ENCODE data around the gene PLD4.

PLD4 gene

GRCh38 chr14:104973385-104974145 lies 48.9 kb downstream of the PLD4 start:
- H3K9me3 ChIP-seq (ENCODE audit: low read length): no peaks in the 10 kb centered on the region
- no peaks in the 10 kb centered on the region for H3K9me2 ChIP-seq (ENCODE audit: low read depth, low read length)
- no peak overlapping the region for H3K4me2 ChIP-seq (ENCODE audit: low read length)
- no peaks in the 10 kb centered on the region for H3F3A ChIP-seq (ENCODE audit: insufficient read depth, low read length)
- no peaks in the 10 kb centered on the region for H3K36me3 ChIP-seq (ENCODE audit: insufficient read depth, low read length)
- H4K20me1 ChIP-seq (ENCODE audit: insufficient read depth, low read length): no peaks in the 10 kb centered on the region
- H2AFZ ChIP-seq (ENCODE audit: low read length): no peak overlapping the region
- H3K27me3 ChIP-seq (ENCODE audit: insufficient read depth, low read length): peaks cover 4% of the 10 kb centered on the region; the same call in 1 of the 2 replicates
- H3K4me3 ChIP-seq (ENCODE audit: low read depth, low read length, poor library complexity, severe bottlenecking): no peak overlapping the region
- H3K9ac ChIP-seq (ENCODE audit: low read length): no peak overlapping the region
- peaks cover 1% of the 10 kb centered on the region for H3K4me1 ChIP-seq (ENCODE audit: insufficient read depth, low read length, severe bottlenecking)
- TF ChIP-seq EZH2 (IDR thresholded peaks at IDR 0.05; ENCODE audit: borderline replicate concordance, low read length): no peak
- H3K79me2 ChIP-seq (ENCODE audit: insufficient read depth, low read length): no peaks in the 10 kb centered on the region
- H3K27ac ChIP-seq (ENCODE audit: low read depth, low read length, poor library complexity, severe bottlenecking): no peak overlapping the region

- Histone ChIP-seq H2AFZ (ENCODE audit: low read length) (no peak overlapping the region), H3K9me2 (ENCODE audit: low read depth, low read length) (no peaks in the 10 kb centered on the region), H3K27ac (ENCODE audit: low read depth, low read length, poor library complexity, severe bottlenecking) (no peak overlapping the region), H3K4me2 (ENCODE audit: low read length) (no peak overlapping the region), H3K9ac (ENCODE audit: low read length) (no peak overlapping the region), H3K9me3 (ENCODE audit: low read length) (no peaks in the 10 kb centered on the region), H3K79me2 (ENCODE audit: insufficient read depth, low read length) (no peaks in the 10 kb centered on the region), H4K20me1 (ENCODE audit: insufficient read depth, low read length) (no peaks in the 10 kb centered on the region), H3F3A (ENCODE audit: insufficient read depth, low read length) (no peaks in the 10 kb centered on the region), H3K4me1 (ENCODE audit: insufficient read depth, low read length, severe bottlenecking) (no peaks in the 10 kb centered on the region), H3K27me3 (ENCODE audit: insufficient read depth, low read length) (0 out of 2 replicates have a peak, but pooled peaks cover 4% of the 10 kb centered on the region), H3K4me3 (ENCODE audit: low read depth, low read length, poor library complexity, severe bottlenecking) (no peak overlapping the region), H3K36me3 (ENCODE audit: insufficient read depth, low read length) (no peaks in the 10 kb centered on the region)
- TF ChIP-seq CTCF (IDR thresholded peaks at IDR 0.05; ENCODE audit: low read length) (no peak), EZH2 (IDR thresholded peaks at IDR 0.05; ENCODE audit: borderline replicate concordance, low read length) (no peak)
Measured at GRCh38 chr14:104974146-104974541, 49.5 kb downstream of the PLD4 start.

- H3K4me2 ChIP-seq (ENCODE audit: low read length): no peak overlapping the region
- no peak overlapping the region for H2AFZ ChIP-seq (ENCODE audit: low read length)
- no peak overlapping the region for H3K4me3 ChIP-seq (ENCODE audit: low read depth, low read length, poor library complexity, severe bottlenecking)
- H3K4me1 ChIP-seq (ENCODE audit: insufficient read depth, low read length, severe bottlenecking): no peaks in the 10 kb centered on the region
- no peaks in the 10 kb centered on the region for H3K79me2 ChIP-seq (ENCODE audit: insufficient read depth, low read length)
- no peak overlapping the region for H3K9ac ChIP-seq (ENCODE audit: low read length)
- H3K9me2 ChIP-seq (ENCODE audit: low read depth, low read length): no peaks in the 10 kb centered on the region
- no peak for TF ChIP-seq CTCF (IDR thresholded peaks at IDR 0.05; ENCODE audit: low read length)
- no peaks in the 10 kb centered on the region for H3F3A ChIP-seq (ENCODE audit: insufficient read depth, low read length)
- no peaks in the 10 kb centered on the region for H4K20me1 ChIP-seq (ENCODE audit: insufficient read depth, low read length)
- H3K9me3 ChIP-seq (ENCODE audit: low read length): no peaks in the 10 kb centered on the region
- H3K27me3 ChIP-seq (ENCODE audit: insufficient read depth, low read length): 0 out of 2 replicates have a peak, but pooled peaks cover 4% of the 10 kb centered on the region
- H3K36me3 ChIP-seq (ENCODE audit: insufficient read depth, low read length): no peaks in the 10 kb centered on the region
- no peak overlapping the region for H3K27ac ChIP-seq (ENCODE audit: low read depth, low read length, poor library complexity, severe bottlenecking)
Measured at GRCh38 chr14:104974665-104975390, 50.1 kb downstream of the PLD4 start.

Measured in OCI-LY1 (cell line).